GM18909 (cell line): ENCODE data around the gene HDGF.

ENCODE experiments used
- ATAC-seq: cut with Tn5 transposase; IDR thresholded peaks from one replicate; pipeline ENCODE4 v1.9.1; 2021; ENCODE audit warnings: mild to moderate bottlenecking; ENCODE audit not compliant: unreplicated experiment, poor library complexity

The HDGF gene

GRCh38 chr1:156747742-156748669 is 3.5 kb downstream of the HDGF start:
- ATAC-seq: no peak

GRCh38 chr1:156746728-156747631 is 4.5 kb downstream of the HDGF start:
- ATAC-seq: no peak

DNA sequence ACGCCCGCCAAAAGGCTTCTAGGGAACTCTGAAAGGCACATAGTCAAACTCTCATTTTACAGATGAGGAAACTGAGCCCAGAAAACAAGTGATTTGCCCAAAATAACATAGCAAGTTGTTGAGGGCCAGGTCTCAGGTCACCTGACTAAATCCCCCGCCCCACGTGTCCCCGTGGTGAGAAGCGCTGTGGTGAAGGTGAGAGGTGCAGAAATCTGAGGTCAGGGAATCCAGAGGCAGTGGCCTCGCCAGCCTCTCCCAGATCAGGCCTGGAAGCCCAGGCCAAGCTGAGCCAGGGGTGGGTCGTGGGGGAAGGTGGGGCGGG is 5.1 kb downstream of the HDGF start:
- ATAC-seq: no peak

DNA sequence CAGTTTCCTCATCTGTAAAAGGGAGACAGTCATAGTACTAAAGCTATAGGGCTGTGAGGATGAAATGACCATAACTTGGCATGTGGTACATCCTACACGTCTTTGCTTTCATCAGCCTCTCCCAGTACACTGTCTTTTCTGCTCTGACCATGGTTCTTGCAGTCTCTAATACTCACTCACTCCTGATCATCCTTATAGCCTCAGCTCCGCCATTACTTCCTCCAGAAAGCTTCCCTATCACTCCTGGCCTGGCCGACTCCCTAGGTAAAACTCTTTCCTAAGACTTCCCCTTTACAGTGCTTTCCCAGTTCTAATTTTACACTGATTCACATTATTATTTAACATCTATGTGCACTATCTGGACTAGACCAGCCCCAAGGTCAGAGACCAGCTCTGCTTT is 5.6 kb downstream of the HDGF start:
- ATAC-seq: no peak

- ATAC-seq: no peak
Measured at GRCh38 chr1:156744786-156745419, 6.6 kb downstream of the HDGF start.

- no peak for ATAC-seq
Measured at GRCh38 chr1:156744344-156744743, 7.1 kb downstream of the HDGF start.

GRCh38 chr1:156743367-156744302 is 7.8 kb downstream of the HDGF start:
- no peak for ATAC-seq

- ATAC-seq: no peak
Measured at GRCh38 chr1:156742801-156743200, 8.7 kb downstream of the HDGF start.

DNA sequence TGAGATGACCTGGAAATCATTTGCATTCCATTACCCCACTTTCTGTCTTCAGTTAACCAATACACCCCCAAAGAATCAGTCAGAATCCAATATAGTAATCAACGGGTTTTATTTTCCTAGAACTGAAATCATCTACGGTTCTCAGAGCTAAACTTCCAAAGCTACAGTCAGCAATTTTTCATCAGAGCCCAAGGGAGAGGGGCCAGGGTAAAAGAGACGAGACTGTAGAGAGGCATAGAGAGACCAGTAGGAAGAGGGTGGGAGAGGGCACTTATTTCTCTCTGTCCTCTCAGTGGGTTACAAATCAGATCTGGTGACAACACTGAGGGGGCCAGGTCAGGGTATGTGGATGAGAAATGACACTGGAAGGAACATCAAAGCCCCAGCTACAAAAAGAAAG is 9.5 kb downstream of the HDGF start:
- no peak for ATAC-seq

DNA sequence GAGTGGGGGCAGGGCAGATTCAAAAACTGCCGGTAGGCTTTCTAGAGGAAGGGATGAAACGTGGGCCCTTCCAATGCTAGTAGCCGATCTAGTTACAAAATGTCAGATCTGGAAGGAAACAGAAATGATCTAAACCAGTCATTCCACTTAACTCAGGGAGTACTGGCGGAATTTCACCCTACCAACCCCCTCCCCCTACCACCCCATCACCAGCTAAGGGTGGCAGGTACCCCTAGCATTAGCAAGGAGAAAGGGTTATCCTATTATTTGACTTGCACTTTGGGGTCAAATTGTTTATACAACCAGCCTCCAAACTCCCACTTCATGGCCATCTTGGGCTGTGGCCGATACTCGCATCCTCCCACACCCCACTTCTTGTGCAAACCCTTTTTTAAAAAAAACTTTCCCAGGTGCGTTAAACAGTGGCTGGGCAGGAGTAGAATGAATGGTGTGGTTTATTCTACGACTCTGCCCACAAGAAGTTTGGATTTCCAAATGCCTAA is 9.9 kb downstream of the HDGF start:
- ATAC-seq: no peak

DNA sequence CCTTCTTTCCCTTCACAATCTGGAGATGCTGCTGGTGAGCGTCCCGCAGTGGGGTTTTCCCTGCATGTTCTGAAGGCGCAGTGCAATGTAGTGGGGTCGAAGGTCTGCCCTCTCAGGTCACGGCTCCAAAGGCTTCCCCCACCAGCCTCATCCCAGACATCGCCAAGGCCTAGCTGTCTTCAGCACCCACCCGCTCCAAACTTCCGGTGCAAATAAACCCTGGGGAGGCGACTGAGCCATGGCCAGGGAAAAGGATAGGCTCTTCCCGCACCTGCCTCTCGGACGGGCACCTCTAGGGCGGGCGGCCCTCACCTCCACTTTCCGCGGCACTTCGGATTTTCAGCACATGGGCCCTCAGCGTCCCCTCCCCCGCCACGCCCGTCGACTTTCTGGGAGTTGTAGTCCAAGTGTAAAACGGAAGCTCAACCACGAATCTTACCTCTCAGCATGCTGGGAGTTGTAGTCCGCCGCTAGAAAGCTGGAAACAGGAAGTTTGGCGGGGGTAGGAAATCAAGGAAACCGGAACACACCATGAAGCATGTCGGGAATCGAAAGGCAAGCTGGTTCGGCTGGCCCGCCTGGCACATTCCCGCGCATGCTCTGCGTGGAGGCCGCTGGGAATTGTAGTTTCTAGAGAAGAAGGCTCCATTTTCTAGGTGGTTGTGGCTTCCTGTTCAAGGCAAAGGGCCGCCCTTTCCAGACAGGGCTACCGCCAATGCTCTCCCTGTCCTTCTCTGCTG is 10.6 kb downstream of the HDGF start, which contains the start of gene MRPL24:
Gene MRPL24 (minus strand): TSS at position 348 of the 740 bp plus-strand sequence. CDS start 2,384 bp downstream, outside the sequence.
- ATAC-seq: peak; percentile 85

DNA sequence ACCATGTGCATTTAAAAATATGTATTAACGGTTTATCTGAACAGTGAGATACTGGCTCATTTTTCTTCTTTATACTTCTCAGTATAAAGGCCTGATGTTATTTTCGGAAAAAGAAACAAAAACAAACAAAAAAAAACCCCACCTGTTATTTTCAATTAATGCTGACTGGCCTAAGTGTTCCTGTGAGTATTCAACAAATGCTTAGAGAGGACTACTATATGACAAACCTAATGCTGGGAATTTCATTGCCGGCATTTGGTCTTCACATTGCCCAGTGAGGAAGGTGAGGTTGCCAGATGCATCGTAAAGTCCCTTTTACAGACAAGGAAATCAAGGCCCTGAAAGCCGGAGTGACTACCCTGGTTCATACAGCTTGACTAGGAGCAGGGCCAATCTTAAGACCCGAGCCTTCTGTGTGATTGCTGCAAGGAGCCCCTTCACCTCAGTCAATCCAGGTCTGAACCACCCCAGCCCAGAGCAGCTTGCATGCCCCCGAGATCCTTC is 11.2 kb downstream of the HDGF start:
- no peak for ATAC-seq

DNA sequence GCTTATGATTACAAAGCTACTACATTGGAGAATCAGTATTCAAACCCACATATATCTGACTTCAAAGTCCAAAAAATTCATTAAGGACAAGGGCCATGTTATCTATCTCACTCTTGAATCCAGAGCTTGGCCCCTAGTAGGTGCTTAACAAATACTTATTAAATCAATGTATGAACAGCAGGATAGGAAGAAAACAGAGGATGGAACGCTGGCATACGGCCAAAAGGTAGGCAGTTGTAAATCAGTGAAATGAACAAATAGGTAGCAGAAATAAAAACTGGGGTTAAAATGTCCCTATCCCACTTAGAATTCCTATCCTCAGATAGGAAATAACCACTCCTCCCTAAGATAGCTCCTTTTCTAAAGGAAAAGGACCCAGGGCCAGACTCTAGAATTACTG is 12.6 kb downstream of the HDGF start:
- no peak for ATAC-seq

GRCh38 chr1:156738407-156738806 is 13.1 kb downstream of the HDGF start:
- no peak for ATAC-seq

- ATAC-seq: no peak
Measured at GRCh38 chr1:156733989-156734584, 17.4 kb downstream of the HDGF start.

DNA sequence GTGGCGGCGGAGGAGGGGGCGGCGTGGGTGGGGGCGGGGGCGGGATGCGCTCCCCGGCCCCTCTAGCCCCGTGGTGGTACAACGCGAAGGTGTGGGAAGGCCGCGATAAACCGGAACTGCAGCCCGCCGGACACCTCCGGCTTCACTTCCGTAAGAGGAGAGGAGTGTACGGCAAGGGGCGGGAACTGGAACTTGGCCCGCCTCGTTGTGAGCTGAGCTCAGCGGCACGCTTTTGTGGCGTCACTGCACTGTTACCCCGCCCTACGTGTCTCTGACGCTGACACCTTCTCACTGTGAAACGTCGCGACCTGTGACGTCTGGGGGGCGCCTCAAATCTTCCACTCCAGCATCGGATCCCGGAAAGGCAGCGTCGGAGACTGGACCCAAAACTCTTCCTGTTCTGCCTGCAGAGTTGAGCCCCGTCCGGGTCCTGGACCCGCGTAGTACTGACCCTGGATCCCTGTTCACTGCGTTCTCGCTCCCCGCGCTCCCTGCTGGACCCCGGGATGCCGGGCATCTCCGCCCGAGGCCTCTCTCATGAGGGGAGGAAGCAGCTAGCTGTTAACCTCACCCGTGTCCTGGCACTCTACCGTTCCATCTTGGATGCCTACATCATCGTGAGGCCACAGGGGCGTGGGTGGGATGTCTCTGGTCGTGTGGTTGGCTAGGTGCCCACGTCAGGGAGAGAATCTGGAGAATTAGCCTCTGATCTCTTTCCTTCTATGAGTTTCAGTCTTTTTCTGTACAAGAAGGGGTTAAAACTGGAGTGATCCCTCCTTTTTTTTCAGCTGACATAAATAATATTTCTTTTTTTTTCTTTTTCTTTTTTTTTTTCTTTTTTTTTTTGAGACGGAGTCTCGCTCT is 22.6 kb downstream of the HDGF start, which contains the start of gene ISG20L2:
Gene ISG20L2 (minus strand): TSS at position 168 of the 864 bp plus-strand sequence. CDS start 1,114 bp downstream, outside the sequence.
- peak; percentile 92 for ATAC-seq
